OCI-LY7 (cell line): ENCODE results near the gene ANKRD11.

Source experiments
- CTCF ChIP-seq: fragments of 200-600 bp; sonication (generic); conservative IDR thresholded peaks from 2 replicates; pipeline ENCODE4 v1.5.1; 2014; ENCODE audit warnings: mild to moderate bottlenecking, antibody characterized with exemption, low read length, moderate library complexity, mixed read lengths
- EZH2phosphoT487 ChIP-seq: fragments of 200-600 bp; sonication (generic); IDR thresholded peaks from 2 replicates; pipeline ENCODE4 v1.6.1; 2018; ENCODE audit warnings: low read depth, borderline replicate concordance, mild to moderate bottlenecking, mixed run types, antibody characterized with exemption, low read length, moderate library complexity, mixed read lengths

DNA sequence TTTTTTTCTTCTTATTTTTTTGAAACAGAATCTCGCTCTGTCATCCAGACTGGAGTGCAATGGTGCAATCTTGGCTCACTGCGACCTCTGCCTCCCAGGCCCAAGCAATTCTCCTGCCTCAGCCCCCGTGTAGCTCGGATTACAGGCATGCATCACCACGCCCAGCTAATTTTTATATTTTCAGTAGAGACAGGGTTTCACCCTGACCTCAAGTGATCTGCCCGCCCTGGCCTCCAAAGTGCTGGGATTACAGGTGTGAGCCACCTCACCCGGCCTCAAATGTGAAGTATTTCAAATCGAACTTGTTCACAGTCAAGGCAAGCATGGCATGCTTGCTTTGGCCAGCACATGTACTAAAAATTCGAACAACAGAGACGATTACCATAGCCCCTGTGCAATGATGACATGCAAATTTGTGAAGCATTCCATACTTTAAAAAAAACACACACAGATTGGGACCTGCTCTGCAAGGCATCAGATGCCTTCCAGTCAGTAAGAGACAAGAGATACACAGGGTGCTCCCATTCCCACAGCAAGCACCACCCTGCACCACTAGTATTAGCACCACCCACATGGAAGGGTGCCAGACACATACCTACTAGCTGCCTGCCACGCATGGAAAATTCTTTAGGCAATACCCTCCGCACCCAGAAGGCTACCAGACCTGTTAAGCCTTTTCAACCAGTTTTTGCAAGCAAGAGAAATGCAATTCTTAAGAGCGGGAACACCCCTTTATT, 47.2 kb downstream of the ANKRD11 start:
- TF ChIP-seq CTCF (no peak), EZH2phosphoT487 (no peak)
